Urothelium cell line (cell line): Measurements from ENCODE around the gene CCNT2.
"Not testable (repeated sequence)": the region's sequence is repeated elsewhere in the genome, so short reads cannot be mapped to it uniquely, and the experiment has no call there.

Experiments
- DNase-seq: peaks from one replicate; pipeline ENCODE4 v3.0.0; 2011; ENCODE audit warnings: low spot score, mixed read lengths
- FAIRE-seq: peaks from 2 replicates; lab custom pipeline; 2011; peaks lifted over from hg19 to GRCh38; lab: Jason Lieb, UNC

Gene CCNT2

GRCh38 chr2:134918526-134919340 lies at the start of gene CCNT2:
Gene CCNT2 (plus strand): TSS chr2:134918822. CDS start chr2:134918855, 33 bp downstream.
- peak; percentile 100 for DNase-seq
- peak; percentile 92 for FAIRE-seq

GRCh38 chr2:134869946-134870736 lies 48.5 kb upstream of the CCNT2 start:
- FAIRE-seq, result no peak
- DNase-seq, result no peak

GRCh38 chr2:134873152-134873551 lies 45.5 kb upstream of the CCNT2 start:
- FAIRE-seq (no peak), DNase-seq (no peak)

GRCh38 chr2:134875309-134875708 lies 43.3 kb upstream of the CCNT2 start:
- no peak for FAIRE-seq
- no peak for DNase-seq

GRCh38 chr2:134882773-134883172 lies 35.8 kb upstream of the CCNT2 start:
- DNase-seq, result no peak
- no peak for FAIRE-seq

- FAIRE-seq (no peak), DNase-seq (no peak)
These were observed 34.9 kb upstream of the CCNT2 start for GRCh38 chr2:134883552-134884293.

- FAIRE-seq (no peak), DNase-seq (no peak)
These were observed 34.2 kb upstream of the CCNT2 start for GRCh38 chr2:134884435-134884834.

GRCh38 chr2:134892282-134893035 lies 26.2 kb upstream of the CCNT2 start:
- no peak for DNase-seq
- FAIRE-seq, result no peak

GRCh38 chr2:134897932-134898331 lies 20.7 kb upstream of the CCNT2 start:
- FAIRE-seq, result no peak
- no peak for DNase-seq

GRCh38 chr2:134899204-134899603 lies 19.4 kb upstream of the CCNT2 start:
- no peak for DNase-seq
- FAIRE-seq, result no peak

- FAIRE-seq, result no peak
- DNase-seq, result no peak
These were observed 18.5 kb upstream of the CCNT2 start for GRCh38 chr2:134900151-134900550.

- not testable (repeated sequence) for DNase-seq, FAIRE-seq
These were observed 14.9 kb upstream of the CCNT2 start for GRCh38 chr2:134903701-134904100.

- FAIRE-seq (no peak), DNase-seq (no peak)
These were observed 13.5 kb upstream of the CCNT2 start for GRCh38 chr2:134905168-134905567.

- FAIRE-seq (no peak), DNase-seq (no peak)
These were observed 11.9 kb upstream of the CCNT2 start for GRCh38 chr2:134906726-134907125.

- FAIRE-seq, DNase-seq: not testable (repeated sequence)
These were observed 11.0 kb upstream of the CCNT2 start for GRCh38 chr2:134907441-134908116.

GRCh38 chr2:134910763-134911399 lies 7.7 kb upstream of the CCNT2 start:
- FAIRE-seq (no peak), DNase-seq (no peak)

- no peak for FAIRE-seq
These were observed 7.2 kb upstream of the CCNT2 start for GRCh38 chr2:134911400-134911785.

GRCh38 chr2:134912361-134912760 lies 6.3 kb upstream of the CCNT2 start:
- DNase-seq, result no peak
- no peak for FAIRE-seq

More at GRCh38 chr2:134911400-134911785, 7.2 kb upstream of the CCNT2 start:
- DNase-seq, result no peak

GRCh38 chr2:134917360-134917865 lies 1.2 kb upstream of the CCNT2 start:
- FAIRE-seq, result no peak
- no peak for DNase-seq
